ENCODE measurements around the gene SGSH. TPM values are rescaled to one million over a fixed set of nuclear protein-coding genes. Genes with fewer than 3 reads are reported as not detected.

SGSH gene
- total RNA-seq, 1 experiment from 2014 or later: 19.8 TPM

DNA sequence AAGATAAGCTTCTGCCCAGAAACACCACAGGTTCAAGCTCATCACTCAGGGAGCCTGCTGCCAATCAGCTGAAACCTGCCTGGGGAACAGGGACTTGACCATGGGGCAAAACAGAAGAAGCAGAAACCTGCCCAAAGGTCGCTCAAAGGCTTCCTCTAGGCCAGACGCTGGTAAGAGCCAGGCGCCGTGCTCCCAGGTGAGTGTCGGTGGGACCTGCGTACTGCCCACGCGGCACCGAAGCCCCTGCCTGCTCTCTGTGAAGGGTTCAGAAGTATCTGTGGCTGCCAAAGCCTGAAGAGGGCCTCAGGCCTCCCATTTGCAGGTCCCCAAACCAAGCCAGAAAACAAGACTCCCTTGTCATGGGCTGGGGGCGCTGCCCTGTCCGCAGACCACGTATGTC, 10.4 kb downstream of the SGSH start:
- Histone ChIP-seq H3K4me2 (ENCODE audit: insufficient read depth, insufficient read length, low read length) (no peak overlapping the region), H3K9ac (ENCODE audit: extremely low read depth, insufficient read length, low read length) (no peak overlapping the region), H2BK15ac (ENCODE audit: low read depth, low read length) (no peak overlapping the region), H3K23ac (ENCODE audit: insufficient read length, low read depth, low read length) (no peak overlapping the region), H3K56ac (ENCODE audit: insufficient read length, low read depth, low read length) (no peak overlapping the region), H3K27me3 (ENCODE audit: insufficient read depth, low read length) (no peaks in the 10 kb centered on the region), H2AFZ (ENCODE audit: low read length) (no peak overlapping the region), H3K9me3 (ENCODE audit: control insufficient read depth, low read depth, low read length) (no peaks in the 10 kb centered on the region), H4K91ac (ENCODE audit: insufficient read length, low read depth, low read length) (no peak overlapping the region), H3K23me2 (ENCODE audit: insufficient read length, low read depth, low read length, poor library complexity, severe bottlenecking) (peaks cover 2% of the 10 kb centered on the region), H4K5ac (ENCODE audit: insufficient read length, low read depth, low read length) (no peak overlapping the region), H3T11ph (ENCODE audit: low read length) (no peak overlapping the region), H3K4me1 (ENCODE audit: insufficient read depth, low read length) (peaks cover 4% of the 10 kb centered on the region; the same call in 1 of the 2 replicates), H2BK20ac (ENCODE audit: low read depth, low read length, poor library complexity, severe bottlenecking) (no peak overlapping the region), H2BK120ac (ENCODE audit: low read depth, low read length, poor library complexity, severe bottlenecking) (no peak overlapping the region), H2BK12ac (ENCODE audit: insufficient read length, low read depth, low read length) (no peak overlapping the region), H3K27ac (ENCODE audit: insufficient read length, low read depth, low read length) (no peak overlapping the region), H3K79me1 (ENCODE audit: insufficient read depth, low read depth, low read length, poor library complexity, severe bottlenecking) (no peaks in the 10 kb centered on the region), H4K20me1 (ENCODE audit: control insufficient read depth, insufficient read depth, insufficient read length) (no peaks in the 10 kb centered on the region), H2AK5ac (ENCODE audit: insufficient read length, low read length) (no peak overlapping the region), H3K18ac (ENCODE audit: insufficient read length, low read depth, low read length) (no peak overlapping the region), H3K4ac (ENCODE audit: low read depth, low read length) (no peak overlapping the region), H4K8ac (replicated peaks; ENCODE audit: insufficient read length, low read depth, low read length) (no peak overlapping the region), H2BK5ac (ENCODE audit: insufficient read length, low read length) (no peak overlapping the region), H3K79me2 (ENCODE audit: insufficient read depth, low read length) (no peaks in the 10 kb centered on the region), H3K14ac (ENCODE audit: insufficient read depth, low read length) (no peak overlapping the region)
- Mint-ChIP-seq H3K27ac (no peak overlapping the region), H3K4me3 (no peak overlapping the region), H3K4me1 (peaks cover 2 to 7% of the 10 kb centered on the region in 2 experiments), H3K27me3 (ENCODE audit: low read depth) (no peaks in the 10 kb centered on the region), H3K9me3 (no peaks in the 10 kb centered on the region), H3K36me3 (ENCODE audit: insufficient read depth in 1 of 3, low read depth in 3 of 3) (peaks cover 8 to 28% (median 19%) of the 10 kb centered on the region in 3 experiments; a peak in 6 of 7 replicates)
- no CpG with 5 or more reads among the region's 12 CpGs for WGBS (ENCODE audit: extremely low coverage, insufficient read length, low lambda C conversion rate)
- TF ChIP-seq, protein P1, sequence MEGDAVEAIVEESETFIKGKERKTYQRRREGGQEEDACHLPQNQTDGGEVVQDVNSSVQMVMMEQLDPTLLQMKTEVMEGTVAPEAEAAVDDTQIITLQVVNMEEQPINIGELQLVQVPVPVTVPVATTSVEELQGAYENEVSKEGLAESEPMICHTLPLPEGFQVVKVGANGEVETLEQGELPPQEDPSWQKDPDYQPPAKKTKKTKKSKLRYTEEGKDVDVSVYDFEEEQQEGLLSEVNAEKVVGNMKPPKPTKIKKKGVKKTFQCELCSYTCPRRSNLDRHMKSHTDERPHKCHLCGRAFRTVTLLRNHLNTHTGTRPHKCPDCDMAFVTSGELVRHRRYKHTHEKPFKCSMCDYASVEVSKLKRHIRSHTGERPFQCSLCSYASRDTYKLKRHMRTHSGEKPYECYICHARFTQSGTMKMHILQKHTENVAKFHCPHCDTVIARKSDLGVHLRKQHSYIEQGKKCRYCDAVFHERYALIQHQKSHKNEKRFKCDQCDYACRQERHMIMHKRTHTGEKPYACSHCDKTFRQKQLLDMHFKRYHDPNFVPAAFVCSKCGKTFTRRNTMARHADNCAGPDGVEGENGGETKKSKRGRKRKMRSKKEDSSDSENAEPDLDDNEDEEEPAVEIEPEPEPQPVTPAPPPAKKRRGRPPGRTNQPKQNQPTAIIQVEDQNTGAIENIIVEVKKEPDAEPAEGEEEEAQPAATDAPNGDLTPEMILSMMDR (conservative IDR thresholded peaks at IDR 0.05): no peak
- no peak for DNase-seq
